ENCODE measurements around the gene EFNA5.

Gene EFNA5

GRCh38 chr5:107342371-107342770 lies 328.4 kb downstream of the EFNA5 start:
- Histone ChIP-seq H3K23ac (ENCODE audit: low read length) (no peak overlapping the region), H3K4me1 (ENCODE audit: control insufficient read depth, low read depth, low read length) (no peaks in the 10 kb centered on the region), H2BK15ac (replicated peaks; ENCODE audit: low read depth) (no peak overlapping the region), H3K27ac (ENCODE audit: low read depth, low read length) (no peak overlapping the region), H4K8ac (ENCODE audit: low read depth, low read length) (no peak overlapping the region), H3K36me3 (ENCODE audit: control insufficient read depth, insufficient read depth, low read length) (no peaks in the 10 kb centered on the region), H3K79me2 (ENCODE audit: control insufficient read depth, insufficient read depth, low read length) (no peaks in the 10 kb centered on the region), H3K9ac (ENCODE audit: low read length) (no peak overlapping the region), H2AK5ac (ENCODE audit: low read length) (no peak overlapping the region), H3K56ac (ENCODE audit: low read length) (no peak overlapping the region), H3K4me3 (ENCODE audit: low read length) (no peak overlapping the region), H4K5ac (ENCODE audit: low read length) (no peak overlapping the region), H3K79me1 (ENCODE audit: low read length) (no peaks in the 10 kb centered on the region), H3K18ac (ENCODE audit: low read length) (no peak overlapping the region), H2BK5ac (ENCODE audit: low read length) (no peak overlapping the region), H3K4me2 (ENCODE audit: low read length) (no peak overlapping the region), H2BK120ac (ENCODE audit: low read depth, low read length) (no peak overlapping the region), H3K4ac (ENCODE audit: low read depth, low read length) (no peak overlapping the region), H3K27me3 (ENCODE audit: insufficient read depth, low read length, poor library complexity) (no peaks in the 10 kb centered on the region)
- no CpG with 5 or more reads among the region's 4 CpGs for WGBS (ENCODE audit: extremely low coverage, insufficient coverage, low lambda C conversion rate)
- DNase-seq = no peak

GRCh38 chr5:107341376-107342084 lies 329.2 kb downstream of the EFNA5 start:
- H2BK15ac ChIP-seq (replicated peaks; ENCODE audit: low read depth) = no peak overlapping the region

DNA sequence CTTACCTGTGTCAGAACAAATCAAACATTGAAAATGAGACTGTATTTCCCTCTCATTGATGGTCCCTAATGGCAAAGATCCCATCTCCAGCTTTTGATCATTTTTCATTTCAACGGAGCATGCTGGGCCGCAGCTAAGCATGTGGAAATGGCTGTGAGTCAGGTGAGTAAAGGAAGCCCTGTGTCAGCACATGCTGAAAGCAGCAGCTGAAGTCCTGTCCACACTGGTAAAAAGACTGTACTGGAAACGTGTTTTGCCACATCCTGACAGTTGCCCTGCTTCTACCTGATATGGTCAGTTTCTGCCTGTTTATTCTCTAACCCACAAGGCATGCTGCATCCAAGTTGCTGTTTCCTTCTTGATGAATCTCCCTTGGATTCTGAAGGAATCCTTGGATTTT lies 330.1 kb downstream of the EFNA5 start:
- no peak for DNase-seq
- Histone ChIP-seq H3K27ac (ENCODE audit: low read depth, low read length) (no peak overlapping the region), H4K8ac (ENCODE audit: low read depth, low read length) (no peak overlapping the region)

More at GRCh38 chr5:107341376-107342084, 329.2 kb downstream of the EFNA5 start:
- no peak for DNase-seq
- Histone ChIP-seq H4K8ac (ENCODE audit: low read depth, low read length) (no peak overlapping the region), H3K79me2 (ENCODE audit: control insufficient read depth, insufficient read depth, low read length) (no peaks in the 10 kb centered on the region), H3K23ac (ENCODE audit: low read length) (no peak overlapping the region), H3K4me3 (ENCODE audit: low read length) (no peak overlapping the region), H2AK5ac (ENCODE audit: low read length) (no peak overlapping the region), H3K27me3 (ENCODE audit: insufficient read depth, low read length, poor library complexity) (no peaks in the 10 kb centered on the region), H4K5ac (ENCODE audit: low read length) (no peak overlapping the region), H3K56ac (ENCODE audit: low read length) (no peak overlapping the region), H3K4ac (ENCODE audit: low read depth, low read length) (no peak overlapping the region), H3K9ac (ENCODE audit: low read length) (no peak overlapping the region), H3K79me1 (ENCODE audit: low read length) (no peaks in the 10 kb centered on the region), H2BK120ac (ENCODE audit: low read depth, low read length) (no peak overlapping the region), H2BK5ac (ENCODE audit: low read length) (no peak overlapping the region), H3K4me2 (ENCODE audit: low read length) (no peak overlapping the region), H3K18ac (ENCODE audit: low read length) (no peak overlapping the region), H3K36me3 (ENCODE audit: control insufficient read depth, insufficient read depth, low read length) (no peaks in the 10 kb centered on the region), H3K27ac (ENCODE audit: low read depth, low read length) (no peak overlapping the region), H3K4me1 (ENCODE audit: control insufficient read depth, low read depth, low read length) (no peaks in the 10 kb centered on the region)
- WGBS (ENCODE audit: extremely low coverage, insufficient coverage, low lambda C conversion rate) = no CpG with 5 or more reads among the region's 6 CpGs

DNA sequence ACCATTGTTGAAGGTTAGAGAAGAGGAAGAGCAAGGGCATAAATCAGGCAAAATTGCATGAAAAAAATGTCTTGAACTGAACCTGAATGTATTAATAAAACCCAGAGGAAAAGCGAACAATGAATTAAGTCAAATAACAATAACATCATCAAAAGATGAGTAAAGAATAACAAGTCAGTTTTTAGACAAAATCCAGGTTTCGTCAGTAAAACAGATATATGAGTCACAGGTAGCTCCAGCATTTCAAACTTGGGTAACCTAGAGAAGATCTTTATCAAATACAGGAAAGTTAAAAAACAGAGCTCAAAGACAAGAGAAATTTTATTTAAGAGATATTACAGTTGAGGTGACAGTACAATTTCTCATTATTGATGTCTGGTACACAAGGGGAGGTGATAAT lies 332.4 kb downstream of the EFNA5 start:
- Histone ChIP-seq H2BK120ac (ENCODE audit: low read depth, low read length) (no peak overlapping the region), H2AK5ac (ENCODE audit: low read length) (no peak overlapping the region), H3K79me2 (ENCODE audit: control insufficient read depth, insufficient read depth, low read length) (no peaks in the 10 kb centered on the region), H3K56ac (ENCODE audit: low read length) (no peak overlapping the region), H4K8ac (ENCODE audit: low read depth, low read length) (no peak overlapping the region), H3K36me3 (ENCODE audit: control insufficient read depth, insufficient read depth, low read length) (no peaks in the 10 kb centered on the region), H3K27ac (ENCODE audit: low read depth, low read length) (no peak overlapping the region), H3K4me3 (ENCODE audit: low read length) (no peak overlapping the region), H2BK15ac (replicated peaks; ENCODE audit: low read depth) (no peak overlapping the region), H3K27me3 (ENCODE audit: insufficient read depth, low read length, poor library complexity) (no peaks in the 10 kb centered on the region), H3K79me1 (ENCODE audit: low read length) (no peaks in the 10 kb centered on the region), H3K4me2 (ENCODE audit: low read length) (no peak overlapping the region), H3K18ac (ENCODE audit: low read length) (no peak overlapping the region), H3K23ac (ENCODE audit: low read length) (no peak overlapping the region), H2BK5ac (ENCODE audit: low read length) (no peak overlapping the region), H3K4me1 (ENCODE audit: control insufficient read depth, low read depth, low read length) (no peaks in the 10 kb centered on the region), H3K4ac (ENCODE audit: low read depth, low read length) (no peak overlapping the region), H3K9ac (ENCODE audit: low read length) (no peak overlapping the region), H4K5ac (ENCODE audit: low read length) (no peak overlapping the region)
- DNase-seq = no peak
- WGBS (ENCODE audit: extremely low coverage, insufficient coverage, low lambda C conversion rate) = no CpG with 5 or more reads among the region's 2 CpGs

More for the DNA sequence above, 330.1 kb downstream of the EFNA5 start:
- Histone ChIP-seq H3K18ac (ENCODE audit: low read length) (no peak overlapping the region), H3K79me2 (ENCODE audit: control insufficient read depth, insufficient read depth, low read length) (no peaks in the 10 kb centered on the region), H3K4me2 (ENCODE audit: low read length) (no peak overlapping the region), H3K4ac (ENCODE audit: low read depth, low read length) (no peak overlapping the region), H2BK5ac (ENCODE audit: low read length) (no peak overlapping the region), H3K9ac (ENCODE audit: low read length) (no peak overlapping the region), H4K5ac (ENCODE audit: low read length) (no peak overlapping the region), H3K4me1 (ENCODE audit: control insufficient read depth, low read depth, low read length) (no peaks in the 10 kb centered on the region), H2BK120ac (ENCODE audit: low read depth, low read length) (no peak overlapping the region), H2BK15ac (replicated peaks; ENCODE audit: low read depth) (no peak overlapping the region), H3K23ac (ENCODE audit: low read length) (no peak overlapping the region), H3K56ac (ENCODE audit: low read length) (no peak overlapping the region), H3K36me3 (ENCODE audit: control insufficient read depth, insufficient read depth, low read length) (no peaks in the 10 kb centered on the region), H2AK5ac (ENCODE audit: low read length) (no peak overlapping the region), H3K79me1 (ENCODE audit: low read length) (no peaks in the 10 kb centered on the region), H3K27me3 (ENCODE audit: insufficient read depth, low read length, poor library complexity) (no peaks in the 10 kb centered on the region), H3K4me3 (ENCODE audit: low read length) (no peak overlapping the region)
- no CpG with 5 or more reads among the region's 3 CpGs for WGBS (ENCODE audit: extremely low coverage, insufficient coverage, low lambda C conversion rate)

- Histone ChIP-seq H4K5ac (ENCODE audit: low read length) (no peak overlapping the region), H2BK120ac (ENCODE audit: low read depth, low read length) (no peak overlapping the region), H3K23ac (ENCODE audit: low read length) (no peak overlapping the region), H3K56ac (ENCODE audit: low read length) (no peak overlapping the region), H3K4me3 (ENCODE audit: low read length) (no peak overlapping the region), H2BK5ac (ENCODE audit: low read length) (no peak overlapping the region), H3K18ac (ENCODE audit: low read length) (no peak overlapping the region), H3K79me2 (ENCODE audit: control insufficient read depth, insufficient read depth, low read length) (no peaks in the 10 kb centered on the region), H3K4me1 (ENCODE audit: control insufficient read depth, low read depth, low read length) (no peaks in the 10 kb centered on the region), H2AK5ac (ENCODE audit: low read length) (no peak overlapping the region), H3K36me3 (ENCODE audit: control insufficient read depth, insufficient read depth, low read length) (no peaks in the 10 kb centered on the region), H3K27ac (ENCODE audit: low read depth, low read length) (no peak overlapping the region), H3K4me2 (ENCODE audit: low read length) (no peak overlapping the region), H3K9ac (ENCODE audit: low read length) (no peak overlapping the region), H3K27me3 (ENCODE audit: insufficient read depth, low read length, poor library complexity) (no peaks in the 10 kb centered on the region), H2BK15ac (replicated peaks; ENCODE audit: low read depth) (no peak overlapping the region), H3K79me1 (ENCODE audit: low read length) (no peaks in the 10 kb centered on the region), H3K4ac (ENCODE audit: low read depth, low read length) (no peak overlapping the region), H4K8ac (ENCODE audit: low read depth, low read length) (no peak overlapping the region)
- no peak for DNase-seq
- no CpG with 5 or more reads among the region's 1 CpG for WGBS (ENCODE audit: extremely low coverage, insufficient coverage, low lambda C conversion rate)
These were observed 333.5 kb downstream of the EFNA5 start for GRCh38 chr5:107337281-107337680.

GRCh38 chr5:107331882-107332281 lies 338.9 kb downstream of the EFNA5 start:
- Histone ChIP-seq H2BK120ac (ENCODE audit: low read depth, low read length) (no peak overlapping the region), H3K18ac (ENCODE audit: low read length) (no peak overlapping the region), H3K56ac (ENCODE audit: low read length) (no peak overlapping the region), H3K36me3 (ENCODE audit: control insufficient read depth, insufficient read depth, low read length) (no peaks in the 10 kb centered on the region), H2BK15ac (replicated peaks; ENCODE audit: low read depth) (no peak overlapping the region), H2AK5ac (ENCODE audit: low read length) (no peak overlapping the region), H3K79me1 (ENCODE audit: low read length) (no peaks in the 10 kb centered on the region), H3K4me3 (ENCODE audit: low read length) (no peak overlapping the region), H4K5ac (ENCODE audit: low read length) (no peak overlapping the region), H3K4ac (ENCODE audit: low read depth, low read length) (no peak overlapping the region), H4K8ac (ENCODE audit: low read depth, low read length) (no peak overlapping the region), H3K4me1 (ENCODE audit: control insufficient read depth, low read depth, low read length) (no peaks in the 10 kb centered on the region), H3K79me2 (ENCODE audit: control insufficient read depth, insufficient read depth, low read length) (no peaks in the 10 kb centered on the region), H3K23ac (ENCODE audit: low read length) (no peak overlapping the region), H3K27ac (ENCODE audit: low read depth, low read length) (no peak overlapping the region), H3K4me2 (ENCODE audit: low read length) (no peak overlapping the region), H2BK5ac (ENCODE audit: low read length) (no peak overlapping the region), H3K27me3 (ENCODE audit: insufficient read depth, low read length, poor library complexity) (no peaks in the 10 kb centered on the region), H3K9ac (ENCODE audit: low read length) (no peak overlapping the region)
- WGBS (ENCODE audit: extremely low coverage, insufficient coverage, low lambda C conversion rate) = no CpG with 5 or more reads among the region's 2 CpGs
- no peak for DNase-seq

Data from mesendoderm (in vitro differentiated cells).